ENCODE measurements around the gene PTPRD. TPM values are rescaled to one million over a fixed set of nuclear protein-coding genes. Genes with fewer than 3 reads are reported as not detected.

PTPRD gene
- total and polyA plus RNA-seq, 2 experiments from 2014 or later = 11.5 to 58.0 TPM

DNA sequence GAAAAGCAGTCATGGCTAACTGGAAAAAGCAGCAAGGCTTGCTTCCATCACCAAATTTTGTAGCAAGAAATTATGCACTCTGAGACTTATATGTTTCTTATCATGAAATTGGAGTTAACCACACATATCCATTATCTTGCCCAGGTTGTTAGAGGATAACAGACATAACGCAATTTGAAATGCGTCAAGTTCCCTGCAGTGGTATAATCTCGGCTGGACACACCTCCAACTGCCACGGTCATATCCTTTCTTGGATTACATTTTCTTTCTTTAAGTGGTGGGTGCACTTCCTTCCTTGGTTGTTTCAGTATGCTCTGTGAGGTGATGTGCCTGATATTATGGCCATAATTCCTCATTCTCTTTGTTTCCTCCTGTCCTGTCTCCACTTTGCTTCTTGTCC is 2118.2 kb downstream of the PTPRD start:
- Histone ChIP-seq H2AFZ (no peak overlapping the region), H3K79me2 (replicated peaks; ENCODE audit: insufficient read depth) (no peaks in the 10 kb centered on the region), H3K4me2 (no peak overlapping the region), H3K27me3 (ENCODE audit: insufficient read depth) (no peaks in the 10 kb centered on the region), H4K20me1 (replicated peaks; ENCODE audit: insufficient read depth) (no peaks in the 10 kb centered on the region; the same call in 1 of the 2 replicates), H3K9me2 (ENCODE audit: insufficient read depth) (no peaks in the 10 kb centered on the region), H3F3A (replicated peaks; ENCODE audit: low read depth) (no peaks in the 10 kb centered on the region), H3K36me3 (ENCODE audit: insufficient read depth) (no peaks in the 10 kb centered on the region), H3K4me1 (ENCODE audit: insufficient read depth) (no peaks in the 10 kb centered on the region; the same call in 1 of the 2 replicates), H3K4me3 (no peak overlapping the region), H3K27ac (ENCODE audit: low read depth) (no peak overlapping the region)
- peaks cover 19% of the 10 kb centered on the region for H3K4me1 Mint-ChIP-seq
- H3K36me3 Mint-ChIP-seq (ENCODE audit: low read depth) = peaks cover 11% of the 10 kb centered on the region; the same call in 1 of the 3 replicates
- ATAC-seq (no peak), DNase-seq (ENCODE audit: low spot score) (no peak)
- no peaks in the 10 kb centered on the region; the same call in 2 of the 3 replicates for H3K9me3 Mint-ChIP-seq
- no peak overlapping the region for H3K4me3 Mint-ChIP-seq
- H3K27me3 Mint-ChIP-seq (ENCODE audit: insufficient read depth, low read depth, poor library complexity) = no peaks in the 10 kb centered on the region
- no peak for TF ChIP-seq NANOG (IDR thresholded peaks at IDR 0.05; ENCODE audit: borderline replicate concordance)
- TF ChIP-seq, protein P1, sequence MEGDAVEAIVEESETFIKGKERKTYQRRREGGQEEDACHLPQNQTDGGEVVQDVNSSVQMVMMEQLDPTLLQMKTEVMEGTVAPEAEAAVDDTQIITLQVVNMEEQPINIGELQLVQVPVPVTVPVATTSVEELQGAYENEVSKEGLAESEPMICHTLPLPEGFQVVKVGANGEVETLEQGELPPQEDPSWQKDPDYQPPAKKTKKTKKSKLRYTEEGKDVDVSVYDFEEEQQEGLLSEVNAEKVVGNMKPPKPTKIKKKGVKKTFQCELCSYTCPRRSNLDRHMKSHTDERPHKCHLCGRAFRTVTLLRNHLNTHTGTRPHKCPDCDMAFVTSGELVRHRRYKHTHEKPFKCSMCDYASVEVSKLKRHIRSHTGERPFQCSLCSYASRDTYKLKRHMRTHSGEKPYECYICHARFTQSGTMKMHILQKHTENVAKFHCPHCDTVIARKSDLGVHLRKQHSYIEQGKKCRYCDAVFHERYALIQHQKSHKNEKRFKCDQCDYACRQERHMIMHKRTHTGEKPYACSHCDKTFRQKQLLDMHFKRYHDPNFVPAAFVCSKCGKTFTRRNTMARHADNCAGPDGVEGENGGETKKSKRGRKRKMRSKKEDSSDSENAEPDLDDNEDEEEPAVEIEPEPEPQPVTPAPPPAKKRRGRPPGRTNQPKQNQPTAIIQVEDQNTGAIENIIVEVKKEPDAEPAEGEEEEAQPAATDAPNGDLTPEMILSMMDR (conservative IDR thresholded peaks at IDR 0.05; ENCODE audit: low read depth in 2 of 2) = no peak
- no peak for TF ChIP-seq CREB1 (CRISPR knock-in tag; IDR thresholded peaks at IDR 0.05; ENCODE audit: low read depth)
- TF ChIP-seq POLR2AphosphoS5 (IDR thresholded peaks at IDR 0.05; ENCODE audit: low read depth) = no peak
- no peak for TF ChIP-seq STAT1 (IDR thresholded peaks at IDR 0.05; ENCODE audit: unreplicated experiment)
- no peak for TF ChIP-seq EZH2 (IDR thresholded peaks at IDR 0.05; ENCODE audit: low read depth, unreplicated experiment)
- TF ChIP-seq EZH2phosphoT487 (IDR thresholded peaks at IDR 0.05; ENCODE audit: unreplicated experiment) = no peak
- TF ChIP-seq, protein P2, sequence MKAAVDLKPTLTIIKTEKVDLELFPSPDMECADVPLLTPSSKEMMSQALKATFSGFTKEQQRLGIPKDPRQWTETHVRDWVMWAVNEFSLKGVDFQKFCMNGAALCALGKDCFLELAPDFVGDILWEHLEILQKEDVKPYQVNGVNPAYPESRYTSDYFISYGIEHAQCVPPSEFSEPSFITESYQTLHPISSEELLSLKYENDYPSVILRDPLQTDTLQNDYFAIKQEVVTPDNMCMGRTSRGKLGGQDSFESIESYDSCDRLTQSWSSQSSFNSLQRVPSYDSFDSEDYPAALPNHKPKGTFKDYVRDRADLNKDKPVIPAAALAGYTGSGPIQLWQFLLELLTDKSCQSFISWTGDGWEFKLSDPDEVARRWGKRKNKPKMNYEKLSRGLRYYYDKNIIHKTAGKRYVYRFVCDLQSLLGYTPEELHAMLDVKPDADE (IDR thresholded peaks at IDR 0.05) = no peak
- TF ChIP-seq ZNF331 (CRISPR knock-in tag; IDR thresholded peaks at IDR 0.05; ENCODE audit: low read depth) = no peak
- TF ChIP-seq, protein P3, sequence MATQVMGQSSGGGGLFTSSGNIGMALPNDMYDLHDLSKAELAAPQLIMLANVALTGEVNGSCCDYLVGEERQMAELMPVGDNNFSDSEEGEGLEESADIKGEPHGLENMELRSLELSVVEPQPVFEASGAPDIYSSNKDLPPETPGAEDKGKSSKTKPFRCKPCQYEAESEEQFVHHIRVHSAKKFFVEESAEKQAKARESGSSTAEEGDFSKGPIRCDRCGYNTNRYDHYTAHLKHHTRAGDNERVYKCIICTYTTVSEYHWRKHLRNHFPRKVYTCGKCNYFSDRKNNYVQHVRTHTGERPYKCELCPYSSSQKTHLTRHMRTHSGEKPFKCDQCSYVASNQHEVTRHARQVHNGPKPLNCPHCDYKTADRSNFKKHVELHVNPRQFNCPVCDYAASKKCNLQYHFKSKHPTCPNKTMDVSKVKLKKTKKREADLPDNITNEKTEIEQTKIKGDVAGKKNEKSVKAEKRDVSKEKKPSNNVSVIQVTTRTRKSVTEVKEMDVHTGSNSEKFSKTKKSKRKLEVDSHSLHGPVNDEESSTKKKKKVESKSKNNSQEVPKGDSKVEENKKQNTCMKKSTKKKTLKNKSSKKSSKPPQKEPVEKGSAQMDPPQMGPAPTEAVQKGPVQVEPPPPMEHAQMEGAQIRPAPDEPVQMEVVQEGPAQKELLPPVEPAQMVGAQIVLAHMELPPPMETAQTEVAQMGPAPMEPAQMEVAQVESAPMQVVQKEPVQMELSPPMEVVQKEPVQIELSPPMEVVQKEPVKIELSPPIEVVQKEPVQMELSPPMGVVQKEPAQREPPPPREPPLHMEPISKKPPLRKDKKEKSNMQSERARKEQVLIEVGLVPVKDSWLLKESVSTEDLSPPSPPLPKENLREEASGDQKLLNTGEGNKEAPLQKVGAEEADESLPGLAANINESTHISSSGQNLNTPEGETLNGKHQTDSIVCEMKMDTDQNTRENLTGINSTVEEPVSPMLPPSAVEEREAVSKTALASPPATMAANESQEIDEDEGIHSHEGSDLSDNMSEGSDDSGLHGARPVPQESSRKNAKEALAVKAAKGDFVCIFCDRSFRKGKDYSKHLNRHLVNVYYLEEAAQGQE (IDR thresholded peaks at IDR 0.05; ENCODE audit: unreplicated experiment) = no peak
- no peak for TF ChIP-seq JUNB (IDR thresholded peaks at IDR 0.05; ENCODE audit: unreplicated experiment)
- TF ChIP-seq, protein P4, sequence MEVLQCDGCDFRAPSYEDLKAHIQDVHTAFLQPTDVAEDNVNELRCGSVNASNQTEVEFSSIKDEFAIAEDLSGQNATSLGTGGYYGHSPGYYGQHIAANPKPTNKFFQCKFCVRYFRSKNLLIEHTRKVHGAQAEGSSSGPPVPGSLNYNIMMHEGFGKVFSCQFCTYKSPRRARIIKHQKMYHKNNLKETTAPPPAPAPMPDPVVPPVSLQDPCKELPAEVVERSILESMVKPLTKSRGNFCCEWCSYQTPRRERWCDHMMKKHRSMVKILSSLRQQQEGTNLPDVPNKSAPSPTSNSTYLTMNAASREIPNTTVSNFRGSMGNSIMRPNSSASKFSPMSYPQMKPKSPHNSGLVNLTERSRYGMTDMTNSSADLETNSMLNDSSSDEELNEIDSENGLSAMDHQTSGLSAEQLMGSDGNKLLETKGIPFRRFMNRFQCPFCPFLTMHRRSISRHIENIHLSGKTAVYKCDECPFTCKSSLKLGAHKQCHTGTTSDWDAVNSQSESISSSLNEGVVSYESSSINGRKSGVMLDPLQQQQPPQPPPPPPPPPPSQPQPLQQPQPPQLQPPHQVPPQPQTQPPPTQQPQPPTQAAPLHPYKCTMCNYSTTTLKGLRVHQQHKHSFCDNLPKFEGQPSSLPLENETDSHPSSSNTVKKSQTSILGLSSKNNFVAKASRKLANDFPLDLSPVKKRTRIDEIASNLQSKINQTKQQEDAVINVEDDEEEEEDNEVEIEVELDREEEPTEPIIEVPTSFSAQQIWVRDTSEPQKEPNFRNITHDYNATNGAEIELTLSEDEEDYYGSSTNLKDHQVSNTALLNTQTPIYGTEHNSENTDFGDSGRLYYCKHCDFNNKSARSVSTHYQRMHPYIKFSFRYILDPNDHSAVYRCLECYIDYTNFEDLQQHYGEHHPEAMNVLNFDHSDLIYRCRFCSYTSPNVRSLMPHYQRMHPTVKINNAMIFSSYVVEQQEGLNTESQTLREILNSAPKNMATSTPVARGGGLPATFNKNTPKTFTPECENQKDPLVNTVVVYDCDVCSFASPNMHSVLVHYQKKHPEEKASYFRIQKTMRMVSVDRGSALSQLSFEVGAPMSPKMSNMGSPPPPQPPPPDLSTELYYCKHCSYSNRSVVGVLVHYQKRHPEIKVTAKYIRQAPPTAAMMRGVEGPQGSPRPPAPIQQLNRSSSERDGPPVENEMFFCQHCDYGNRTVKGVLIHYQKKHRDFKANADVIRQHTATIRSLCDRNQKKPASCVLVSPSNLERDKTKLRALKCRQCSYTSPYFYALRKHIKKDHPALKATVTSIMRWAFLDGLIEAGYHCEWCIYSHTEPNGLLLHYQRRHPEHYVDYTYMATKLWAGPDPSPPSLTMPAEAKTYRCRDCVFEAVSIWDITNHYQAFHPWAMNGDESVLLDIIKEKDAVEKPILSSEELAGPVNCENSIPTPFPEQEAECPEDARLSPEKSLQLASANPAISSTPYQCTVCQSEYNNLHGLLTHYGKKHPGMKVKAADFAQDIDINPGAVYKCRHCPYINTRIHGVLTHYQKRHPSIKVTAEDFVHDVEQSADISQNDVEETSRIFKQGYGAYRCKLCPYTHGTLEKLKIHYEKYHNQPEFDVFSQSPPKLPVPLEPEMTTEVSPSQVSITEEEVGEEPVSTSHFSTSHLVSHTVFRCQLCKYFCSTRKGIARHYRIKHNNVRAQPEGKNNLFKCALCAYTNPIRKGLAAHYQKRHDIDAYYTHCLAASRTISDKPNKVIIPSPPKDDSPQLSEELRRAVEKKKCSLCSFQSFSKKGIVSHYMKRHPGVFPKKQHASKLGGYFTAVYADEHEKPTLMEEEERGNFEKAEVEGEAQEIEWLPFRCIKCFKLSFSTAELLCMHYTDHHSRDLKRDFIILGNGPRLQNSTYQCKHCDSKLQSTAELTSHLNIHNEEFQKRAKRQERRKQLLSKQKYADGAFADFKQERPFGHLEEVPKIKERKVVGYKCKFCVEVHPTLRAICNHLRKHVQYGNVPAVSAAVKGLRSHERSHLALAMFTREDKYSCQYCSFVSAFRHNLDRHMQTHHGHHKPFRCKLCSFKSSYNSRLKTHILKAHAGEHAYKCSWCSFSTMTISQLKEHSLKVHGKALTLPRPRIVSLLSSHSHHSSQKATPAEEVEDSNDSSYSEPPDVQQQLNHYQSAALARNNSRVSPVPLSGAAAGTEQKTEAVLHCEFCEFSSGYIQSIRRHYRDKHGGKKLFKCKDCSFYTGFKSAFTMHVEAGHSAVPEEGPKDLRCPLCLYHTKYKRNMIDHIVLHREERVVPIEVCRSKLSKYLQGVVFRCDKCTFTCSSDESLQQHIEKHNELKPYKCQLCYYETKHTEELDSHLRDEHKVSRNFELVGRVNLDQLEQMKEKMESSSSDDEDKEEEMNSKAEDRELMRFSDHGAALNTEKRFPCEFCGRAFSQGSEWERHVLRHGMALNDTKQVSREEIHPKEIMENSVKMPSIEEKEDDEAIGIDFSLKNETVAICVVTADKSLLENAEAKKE (CRISPR knock-in tag; IDR thresholded peaks at IDR 0.05) = no peak
- TF ChIP-seq ZNF114 (CRISPR knock-in tag; IDR thresholded peaks at IDR 0.05) = no peak
- peak overlapping the region; percentile 6; the same call in 1 of the 2 replicates for H3K27ac Mint-ChIP-seq
